ENCODE measurements around the gene SELENOS. TPM values are rescaled to one million over a fixed set of nuclear protein-coding genes. Genes with fewer than 3 reads are reported as not detected.

The SELENOS gene
- total and polyA plus RNA-seq, 9 of the 15 experiments (the other 6 are each of a cell fraction or from before 2014, with no cell fraction given), result 24.9 to 57.4 (median 47.9) TPM

DNA sequence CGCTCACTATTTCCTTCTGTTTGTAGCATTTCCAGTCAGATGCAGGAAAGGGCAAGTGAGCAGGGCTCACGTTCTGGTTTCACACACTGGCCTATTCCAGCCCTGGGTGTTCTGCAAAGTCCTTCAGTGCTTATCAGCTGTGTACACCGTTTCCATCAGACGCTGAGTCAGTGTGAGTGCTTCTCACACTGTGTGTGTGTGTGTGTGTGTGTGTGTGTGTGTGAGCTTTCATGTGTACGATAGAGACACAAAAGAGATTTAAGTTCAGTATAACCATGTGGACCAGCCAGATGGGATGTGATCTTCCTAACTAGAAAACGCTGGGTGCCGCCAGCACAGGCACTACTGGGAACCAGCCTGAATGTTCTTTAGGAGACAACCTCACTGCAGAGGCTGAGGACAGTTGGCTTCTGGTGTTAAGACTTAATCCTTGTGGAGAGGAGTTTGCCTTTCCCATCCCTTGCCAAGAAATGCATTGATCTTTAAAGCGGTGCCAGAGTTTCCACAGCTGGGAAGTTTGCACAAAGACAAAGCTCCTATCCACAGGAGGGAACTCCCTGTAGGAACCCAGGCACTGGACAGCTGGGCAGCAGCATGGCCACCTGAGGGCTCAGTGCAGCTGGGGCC, 21.6 kb downstream of the SELENOS start (continued):
- TF ChIP-seq RBM22 (IDR thresholded peaks at IDR 0.05; ENCODE audit: low read depth, low read length, poor library complexity, severe bottlenecking) (no peak), CEBPG (CRISPR knock-in tag; IDR thresholded peaks at IDR 0.05) (no peak), CEBPG (tag; conservative IDR thresholded peaks at IDR 0.05 in 1 of 2, IDR thresholded peaks at IDR 0.05 in 1 of 2) (no peak), RUNX1 (IDR thresholded peaks at IDR 0.05; ENCODE audit: low read depth) (no peak), ZBTB43 (CRISPR knock-in tag; IDR thresholded peaks at IDR 0.05) (no peak), ZNF589 (CRISPR knock-in tag; IDR thresholded peaks at IDR 0.05; ENCODE audit: low read depth) (no peak), KAT8 (IDR thresholded peaks at IDR 0.05; ENCODE audit: low read depth) (no peak), KHSRP (IDR thresholded peaks at IDR 0.05) (0 out of 2 replicates have a peak, but pooled peaks have one; percentile 46), YY1 (IDR thresholded peaks at IDR 0.05; ENCODE audit: borderline replicate concordance in 1 of 3, control insufficient read depth in 1 of 3, extremely low read depth in 1 of 3, insufficient read depth in 3 of 3, insufficient read length in 1 of 3, insufficient replicate concordance in 2 of 3, low read depth in 1 of 3, low read length in 2 of 3) (no peak)
- TF ChIP-seq, protein P1, sequence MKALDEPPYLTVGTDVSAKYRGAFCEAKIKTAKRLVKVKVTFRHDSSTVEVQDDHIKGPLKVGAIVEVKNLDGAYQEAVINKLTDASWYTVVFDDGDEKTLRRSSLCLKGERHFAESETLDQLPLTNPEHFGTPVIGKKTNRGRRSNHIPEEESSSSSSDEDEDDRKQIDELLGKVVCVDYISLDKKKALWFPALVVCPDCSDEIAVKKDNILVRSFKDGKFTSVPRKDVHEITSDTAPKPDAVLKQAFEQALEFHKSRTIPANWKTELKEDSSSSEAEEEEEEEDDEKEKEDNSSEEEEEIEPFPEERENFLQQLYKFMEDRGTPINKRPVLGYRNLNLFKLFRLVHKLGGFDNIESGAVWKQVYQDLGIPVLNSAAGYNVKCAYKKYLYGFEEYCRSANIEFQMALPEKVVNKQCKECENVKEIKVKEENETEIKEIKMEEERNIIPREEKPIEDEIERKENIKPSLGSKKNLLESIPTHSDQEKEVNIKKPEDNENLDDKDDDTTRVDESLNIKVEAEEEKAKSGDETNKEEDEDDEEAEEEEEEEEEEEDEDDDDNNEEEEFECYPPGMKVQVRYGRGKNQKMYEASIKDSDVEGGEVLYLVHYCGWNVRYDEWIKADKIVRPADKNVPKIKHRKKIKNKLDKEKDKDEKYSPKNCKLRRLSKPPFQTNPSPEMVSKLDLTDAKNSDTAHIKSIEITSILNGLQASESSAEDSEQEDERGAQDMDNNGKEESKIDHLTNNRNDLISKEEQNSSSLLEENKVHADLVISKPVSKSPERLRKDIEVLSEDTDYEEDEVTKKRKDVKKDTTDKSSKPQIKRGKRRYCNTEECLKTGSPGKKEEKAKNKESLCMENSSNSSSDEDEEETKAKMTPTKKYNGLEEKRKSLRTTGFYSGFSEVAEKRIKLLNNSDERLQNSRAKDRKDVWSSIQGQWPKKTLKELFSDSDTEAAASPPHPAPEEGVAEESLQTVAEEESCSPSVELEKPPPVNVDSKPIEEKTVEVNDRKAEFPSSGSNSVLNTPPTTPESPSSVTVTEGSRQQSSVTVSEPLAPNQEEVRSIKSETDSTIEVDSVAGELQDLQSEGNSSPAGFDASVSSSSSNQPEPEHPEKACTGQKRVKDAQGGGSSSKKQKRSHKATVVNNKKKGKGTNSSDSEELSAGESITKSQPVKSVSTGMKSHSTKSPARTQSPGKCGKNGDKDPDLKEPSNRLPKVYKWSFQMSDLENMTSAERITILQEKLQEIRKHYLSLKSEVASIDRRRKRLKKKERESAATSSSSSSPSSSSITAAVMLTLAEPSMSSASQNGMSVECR (CRISPR knock-in tag; IDR thresholded peaks at IDR 0.05), result no peak
- TF ChIP-seq, protein P2, sequence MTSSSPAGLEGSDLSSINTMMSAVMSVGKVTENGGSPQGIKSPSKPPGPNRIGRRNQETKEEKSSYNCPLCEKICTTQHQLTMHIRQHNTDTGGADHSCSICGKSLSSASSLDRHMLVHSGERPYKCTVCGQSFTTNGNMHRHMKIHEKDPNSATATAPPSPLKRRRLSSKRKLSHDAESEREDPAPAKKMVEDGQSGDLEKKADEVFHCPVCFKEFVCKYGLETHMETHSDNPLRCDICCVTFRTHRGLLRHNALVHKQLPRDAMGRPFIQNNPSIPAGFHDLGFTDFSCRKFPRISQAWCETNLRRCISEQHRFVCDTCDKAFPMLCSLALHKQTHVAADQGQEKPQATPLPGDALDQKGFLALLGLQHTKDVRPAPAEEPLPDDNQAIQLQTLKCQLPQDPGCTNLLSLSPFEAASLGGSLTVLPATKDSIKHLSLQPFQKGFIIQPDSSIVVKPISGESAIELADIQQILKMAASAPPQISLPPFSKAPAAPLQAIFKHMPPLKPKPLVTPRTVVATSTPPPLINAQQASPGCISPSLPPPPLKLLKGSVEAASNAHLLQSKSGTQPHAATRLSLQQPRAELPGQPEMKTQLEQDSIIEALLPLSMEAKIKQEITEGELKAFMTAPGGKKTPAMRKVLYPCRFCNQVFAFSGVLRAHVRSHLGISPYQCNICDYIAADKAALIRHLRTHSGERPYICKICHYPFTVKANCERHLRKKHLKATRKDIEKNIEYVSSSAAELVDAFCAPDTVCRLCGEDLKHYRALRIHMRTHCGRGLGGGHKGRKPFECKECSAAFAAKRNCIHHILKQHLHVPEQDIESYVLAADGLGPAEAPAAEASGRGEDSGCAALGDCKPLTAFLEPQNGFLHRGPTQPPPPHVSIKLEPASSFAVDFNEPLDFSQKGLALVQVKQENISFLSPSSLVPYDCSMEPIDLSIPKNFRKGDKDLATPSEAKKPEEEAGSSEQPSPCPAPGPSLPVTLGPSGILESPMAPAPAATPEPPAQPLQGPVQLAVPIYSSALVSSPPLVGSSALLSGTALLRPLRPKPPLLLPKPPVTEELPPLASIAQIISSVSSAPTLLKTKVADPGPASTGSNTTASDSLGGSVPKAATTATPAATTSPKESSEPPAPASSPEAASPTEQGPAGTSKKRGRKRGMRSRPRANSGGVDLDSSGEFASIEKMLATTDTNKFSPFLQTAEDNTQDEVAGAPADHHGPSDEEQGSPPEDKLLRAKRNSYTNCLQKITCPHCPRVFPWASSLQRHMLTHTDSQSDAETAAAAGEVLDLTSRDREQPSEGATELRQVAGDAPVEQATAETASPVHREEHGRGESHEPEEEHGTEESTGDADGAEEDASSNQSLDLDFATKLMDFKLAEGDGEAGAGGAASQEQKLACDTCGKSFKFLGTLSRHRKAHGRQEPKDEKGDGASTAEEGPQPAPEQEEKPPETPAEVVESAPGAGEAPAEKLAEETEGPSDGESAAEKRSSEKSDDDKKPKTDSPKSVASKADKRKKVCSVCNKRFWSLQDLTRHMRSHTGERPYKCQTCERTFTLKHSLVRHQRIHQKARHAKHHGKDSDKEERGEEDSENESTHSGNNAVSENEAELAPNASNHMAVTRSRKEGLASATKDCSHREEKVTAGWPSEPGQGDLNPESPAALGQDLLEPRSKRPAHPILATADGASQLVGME (CRISPR knock-in tag; IDR thresholded peaks at IDR 0.05), result no peak

Measured in K562 (cell line).